IMR-90 (cell line): ENCODE measurements around the gene LIMK2. TPM values are rescaled to one million over a fixed set of nuclear protein-coding genes. Genes with fewer than 3 reads are reported as not detected.

Source experiments
- ATAC-seq: fragments of 200-7000 bp; cut with Tn5 transposase; 2 replicates; pipeline ENCODE4 v1.9.1; 2020; ENCODE audit warnings: low read depth, mild to moderate bottlenecking, moderate library complexity
- BruUV-seq: library from RNA; stranded (reverse); fragments of 400-500 nt; replicated peaks from 2 replicates; lab custom pipeline; 2021; lab: Mats Ljungman, UMichigan
- CTCF ChIA-PET: fragments of 300-600 bp; formaldehyde crosslinking; extraction: SDS; loops from one replicate; lab custom pipeline; 2021; ENCODE audit warnings: antibody characterized with exemption; lab: Yijun Ruan, JAX
- POLR2A ChIA-PET: fragments of 300-600 bp; sonication (Branson Sonifier 250); formaldehyde crosslinking; loops from one replicate; lab custom pipeline; 2022; ENCODE audit warnings: antibody characterized with exemption; ENCODE audit not compliant: unreplicated experiment; lab: Charles Lee
- DNase-seq: peaks from one replicate; pipeline ENCODE4 v3.0.0; 2013
- H2AFZ ChIP-seq: replicated peaks from 2 replicates; pipeline ENCODE3; 2013; ENCODE audit warnings: low read length, mild to moderate bottlenecking; ENCODE audit not compliant: poor library complexity
- H2AK5ac ChIP-seq: 2 replicates; pipeline ENCODE4 v1.6.1; 2013; ENCODE audit warnings: low read depth, low read length, inconsistent platforms
- H2AK9ac ChIP-seq: replicated peaks from 2 replicates; pipeline ENCODE3; 2013; ENCODE audit warnings: mild to moderate bottlenecking, low read depth, low read length, moderate library complexity; ENCODE audit not compliant: poor library complexity
- H2BK120ac ChIP-seq: 2 replicates; pipeline ENCODE4 v1.6.1; 2013; ENCODE audit warnings: low read depth, low read length, inconsistent platforms
- H2BK15ac ChIP-seq: 3 replicates; pipeline ENCODE4 v1.6.1; 2013; ENCODE audit warnings: low read depth, low read length, inconsistent platforms
- H2BK20ac ChIP-seq: 2 replicates; pipeline ENCODE4 v1.6.1; 2013; ENCODE audit warnings: low read depth, mild to moderate bottlenecking, inconsistent platforms, low read length, moderate library complexity
- H2BK5ac ChIP-seq: 2 replicates; pipeline ENCODE4 v1.6.1; 2013; ENCODE audit warnings: mild to moderate bottlenecking, low read depth, low read length, inconsistent platforms; ENCODE audit not compliant: poor library complexity, severe bottlenecking
- H3K14ac ChIP-seq: replicated peaks from 2 replicates; pipeline ENCODE4 v1.6.1; 2013; ENCODE audit warnings: low read depth, low read length, inconsistent platforms
- H3K18ac ChIP-seq: 2 replicates; pipeline ENCODE4 v1.6.1; 2013; ENCODE audit warnings: low read depth, low read length, control low read depth
- H3K23ac ChIP-seq: 2 replicates; pipeline ENCODE4 v1.6.1; 2013; ENCODE audit warnings: low read depth, low read length, inconsistent platforms
- H3K27ac ChIP-seq: 2 replicates; pipeline ENCODE4 v1.5.1; 2013; ENCODE audit warnings: mild to moderate bottlenecking, control low read depth, low read length; ENCODE audit not compliant: insufficient read depth
- H3K27me3 ChIP-seq: 2 replicates; pipeline ENCODE4 v1.6.1; 2013; ENCODE audit warnings: low read length; ENCODE audit not compliant: control insufficient read depth, insufficient read depth
- H3K36me3 ChIP-seq: 2 replicates; pipeline ENCODE4 v1.6.1; 2013; ENCODE audit warnings: low read length, mixed read lengths; ENCODE audit not compliant: control insufficient read depth, insufficient read depth
- H3K4ac ChIP-seq: 2 replicates; pipeline ENCODE4 v1.6.1; 2013; ENCODE audit warnings: low read depth, low read length, inconsistent platforms
- H3K4me1 ChIP-seq: 2 replicates; pipeline ENCODE4 v1.6.1; 2013; ENCODE audit warnings: low read length, mixed read lengths; ENCODE audit not compliant: control insufficient read depth, insufficient read depth
- H3K4me2 ChIP-seq: 2 replicates; pipeline ENCODE4 v1.6.1; 2013; ENCODE audit warnings: low read depth, mild to moderate bottlenecking, control low read depth, low read length, moderate library complexity
- H3K4me3 ChIP-seq: 2 replicates; pipeline ENCODE4 v1.5.1; 2013; ENCODE audit warnings: low read depth, mild to moderate bottlenecking, control low read depth, low read length, moderate library complexity; ENCODE audit not compliant: insufficient read depth
- H3K56ac ChIP-seq: 2 replicates; pipeline ENCODE4 v1.6.1; 2013; ENCODE audit warnings: low read length, inconsistent platforms; ENCODE audit not compliant: insufficient read depth; ENCODE audit errors: extremely low read depth
- H3K79me1 ChIP-seq, 2 experiments: 2 replicates each; pipeline ENCODE4 v1.6.1; 2013; ENCODE audit warnings: low read length in 2 of 2, inconsistent platforms in 1 of 2, low read depth in 1 of 2
- H3K9ac ChIP-seq: 2 replicates; pipeline ENCODE4 v1.6.1; 2013; ENCODE audit warnings: low read depth, low read length, control low read depth
- H3K9me1 ChIP-seq: 2 replicates; pipeline ENCODE4 v1.6.1; 2013; ENCODE audit warnings: low read length, inconsistent platforms; ENCODE audit not compliant: insufficient read depth
- H3K9me3 ChIP-seq: 2 replicates; pipeline ENCODE4 v1.6.1; 2013; ENCODE audit warnings: low read length; ENCODE audit not compliant: control insufficient read depth, insufficient read depth
- H4K20me1 ChIP-seq: 2 replicates; pipeline ENCODE4 v1.6.1; 2013; ENCODE audit warnings: low read length, inconsistent platforms; ENCODE audit not compliant: insufficient read depth
- H4K5ac ChIP-seq: 2 replicates; pipeline ENCODE4 v1.6.1; 2013; ENCODE audit warnings: mild to moderate bottlenecking, low read depth, low read length, control low read depth
- H4K8ac ChIP-seq, 2 experiments: 2 replicates each; pipeline ENCODE4 v1.6.1; 2013; ENCODE audit warnings: low read depth in 2 of 2, low read length in 2 of 2, control low read depth in 1 of 2, inconsistent platforms in 1 of 2
- H4K91ac ChIP-seq: 2 replicates; pipeline ENCODE4 v1.6.1; 2013; ENCODE audit warnings: low read depth, low read length, inconsistent platforms; ENCODE audit not compliant: insufficient read depth
- BHLHE40 ChIP-seq: fragments of 150-350 bp; IDR thresholded peaks from 2 replicates; pipeline ENCODE4 v1.6.1; 2016; ENCODE audit warnings: mild to moderate bottlenecking, low read depth, low read length
- CEBPB ChIP-seq: IDR thresholded peaks from 2 replicates; pipeline ENCODE4 v1.6.1; 2012; ENCODE audit warnings: low read depth, low read length, improper control_type of control experiment
- CTCF ChIP-seq: conservative IDR thresholded peaks from 2 replicates; pipeline ENCODE4 v1.5.1; 2012; ENCODE audit warnings: mild to moderate bottlenecking, low read depth, low read length, improper control_type of control experiment
- ELK1 ChIP-seq: fragments of 150-350 bp; IDR thresholded peaks from 2 replicates; pipeline ENCODE4 v1.6.1; 2016; ENCODE audit warnings: low read depth, mild to moderate bottlenecking, low read length, moderate library complexity, borderline replicate concordance
- FOS ChIP-seq: fragments of 150-350 bp; IDR thresholded peaks from 2 replicates; pipeline ENCODE4 v1.6.1; 2016; ENCODE audit warnings: low read depth, low read length
- MAFK ChIP-seq: IDR thresholded peaks from 2 replicates; pipeline ENCODE4 v1.6.1; 2012; ENCODE audit warnings: low read depth, low read length, improper control_type of control experiment
- MXI1 ChIP-seq: IDR thresholded peaks from 2 replicates; pipeline ENCODE4 v1.6.1; 2012; ENCODE audit warnings: low read depth, mild to moderate bottlenecking, low read length, moderate library complexity, borderline replicate concordance
- NFE2L2 ChIP-seq: fragments of 150-350 bp; IDR thresholded peaks from 2 replicates; pipeline ENCODE4 v1.6.1; 2016; ENCODE audit warnings: low read depth, mild to moderate bottlenecking, low read length
- RCOR1 ChIP-seq: IDR thresholded peaks from 2 replicates; pipeline ENCODE4 v1.6.1; 2012; ENCODE audit warnings: mild to moderate bottlenecking, low read length, improper control_type of control experiment; ENCODE audit not compliant: insufficient replicate concordance
- RFX5 ChIP-seq: IDR thresholded peaks from 2 replicates; pipeline ENCODE4 v1.8.0; 2012; ENCODE audit warnings: low read depth, mild to moderate bottlenecking, low read length, moderate library complexity
- WGBS, 2 experiments: methylation state at CpG; one replicate each; pipeline versions ENCODE4 v1.1.5 to v1.1.7; 2013; ENCODE audit warnings: missing lambda C conversion rate in 2 of 2; ENCODE audit not compliant: insufficient read length in 1 of 2; ENCODE audit errors: extremely low coverage in 2 of 2; 5-methylcytosine and 5-hydroxymethylcytosine counted together
- dilution Hi-C: fragments of 300-500 bp; cut with HindIII; formaldehyde crosslinking; loops from one replicate; pipeline ENCODE4 v1.14.3; 2018; ENCODE audit warnings: low sequenced_read_pairs; ENCODE audit not compliant: unreplicated experiment
- in situ Hi-C: fragments of 300-500 bp; cut with MboI; formaldehyde crosslinking; loops from 3 replicates; pipeline ENCODE4 v1.14.3; 2019; ENCODE audit warnings: low sequenced_read_pairs, inconsistent platforms, mixed read lengths
- intact Hi-C: fragments of 100-400 bp; cut with micrococcal nuclease; formaldehyde crosslinking; loops from 2 replicates; pipeline ENCODE4 v1.10.0; 2022
- polyA plus RNA-seq, 3 experiments: library from polyadenylated mRNA; depleted of rRNA; stranded (reverse); fragments of >200 nt; gene quantifications; 2 replicates each; pipeline ENCODE4 v1.2.3, GENCODE V29; 2012; ENCODE audit warnings: low replicate concordance in 1 of 3
- total RNA-seq: library from RNA; depleted of rRNA; stranded (reverse); fragments of >200 nt; gene quantifications from 2 replicates; pipeline ENCODE4 v1.2.3, GENCODE V29; 2012

LIMK2 gene
- total and polyA plus RNA-seq, 2 of the 4 experiments (the other 2 are of a cell fraction): 14.5 to 31.9 TPM

- peak; percentile 84 for ATAC-seq
- BruUV-seq: no TSS peak
- intact Hi-C loops: no loop called here
Observed at GRCh38 chr22:31177420-31178162, 34.5 kb upstream of the LIMK2 start.

More at GRCh38 chr22:31177420-31178162, 34.5 kb upstream of the LIMK2 start:
- DNase-seq: peak; percentile 96
- Histone ChIP-seq H3K4me1 (peaks cover 30% of the 10 kb centered on the region), H3K79me1 (peaks cover 31 to 74% of the 10 kb centered on the region in 2 experiments), H3K4ac (peak overlapping the region; percentile 99), H2BK5ac (peak overlapping the region; percentile 100), H3K4me2 (0 out of 2 replicates have a peak overlapping the region, but pooled peaks have one; percentile 8), H3K14ac (peak overlapping the region; percentile 96), H3K56ac (peak overlapping the region; percentile 88), H2BK120ac (peak overlapping the region; percentile 99), H3K4me3 (no peak overlapping the region), H3K27me3 (no peaks in the 10 kb centered on the region), H2AK5ac (peak overlapping the region; percentile 94), H4K8ac (peak overlapping the region; percentile 91 to 98), H3K18ac (peak overlapping the region; percentile 95), H2BK20ac (peak overlapping the region; percentile 99), H3K9me3 (no peaks in the 10 kb centered on the region), H4K91ac (peak overlapping the region; percentile 100), H2AFZ (no peak overlapping the region), H3K9ac (peak overlapping the region; percentile 36), H4K20me1 (peaks cover 6% of the 10 kb centered on the region; the same call in 1 of the 2 replicates), H3K23ac (peak overlapping the region; percentile 93; the same call in 1 of the 2 replicates), H3K9me1 (peaks cover 21% of the 10 kb centered on the region), H3K27ac (peak overlapping the region; percentile 93), H3K36me3 (peaks cover 1% of the 10 kb centered on the region; the same call in 1 of the 2 replicates), H2BK15ac (peak overlapping the region; percentile 100), H2AK9ac (peak overlapping the region; percentile 86), H4K5ac (peak overlapping the region; percentile 97)
- CTCF ChIA-PET: interaction anchor here (0.7 to 1.0 kb wide), 4 partner anchors 10 to 69 kb away, joined by 3 to 4 read pairs (median 3); partner anchors contain the start of gene LIMK2
- POLR2A ChIA-PET: interaction anchor here (1.1 kb wide), 1 partner anchor 115 kb away, joined by 3 read pairs; the partner anchor contains the start of gene PIK3IP1
- in situ Hi-C loops (no loop called here), dilution Hi-C loops (no loop called here)
- peak; percentile 59; the same call in 1 of the 2 replicates for TF ChIP-seq NFE2L2
- TF ChIP-seq BHLHE40: peak; percentile 74
- TF ChIP-seq RCOR1: peak; percentile 80
- peak; percentile 92 for TF ChIP-seq MXI1
- TF ChIP-seq ELK1: no peak
- peak; percentile 57 for TF ChIP-seq MAFK
- no peak for TF ChIP-seq RFX5
- TF ChIP-seq FOS: peak; percentile 42
- peak; percentile 51; the same call in 1 of the 2 replicates for TF ChIP-seq CEBPB
- TF ChIP-seq CTCF: 0 out of 2 replicates have a peak, but pooled peaks have one; percentile 8
- WGBS, 2 experiments: 0% methylated on average over 1 of the region's 6 CpGs; no CpG with 5 or more reads in 1 of the 2 experiments
